K562 (cell line): ENCODE data around the gene DCN. TPM values are rescaled to one million over a fixed set of nuclear protein-coding genes. Genes with fewer than 3 reads are reported as not detected.

Experiments used
- ATAC-seq: fragments of 200-7000 bp; cut with Tn5 transposase; 3 replicates; pipeline ENCODE4 v1.9.1; 2020; ENCODE audit warnings: moderate library complexity
- BruUV-seq: library from RNA; stranded (reverse); fragments of 400-500 nt; replicated peaks from 2 replicates; lab custom pipeline; 2021; lab: Mats Ljungman, UMichigan
- CTCF ChIA-PET: fragments of 300-600 bp; formaldehyde crosslinking; extraction: SDS; loops from one replicate; lab custom pipeline; 2021; ENCODE audit warnings: low intra/inter-chr PET ratio; lab: Yijun Ruan, JAX
- POLR2A ChIA-PET: fragments of 300-600, 350-650 bp; sonication (Branson Sonifier 250); formaldehyde crosslinking; extraction: SDS; loops from one replicate; lab custom pipeline; 2021; ENCODE audit warnings: antibody characterized with exemption, inconsistent platforms; lab: Yijun Ruan, JAX
- DNase-seq, 4 experiments: peaks; one replicate each; pipeline versions ENCODE4 v3.0.0 to v3.0.0-alpha.2; 2011 to 2018; ENCODE audit warnings: low spot score in 3 of 4, mixed read lengths in 3 of 4; ENCODE audit errors: extremely low read depth in 1 of 4
- FAIRE-seq: peaks from 2 replicates; lab custom pipeline; 2011; peaks lifted over from hg19 to GRCh38; lab: Jason Lieb, UNC
- H2AFZ ChIP-seq: 2 replicates; pipeline ENCODE4 v1.6.0; 2011; ENCODE audit warnings: low read depth, low read length, control low read depth, inconsistent platforms
- H3K27ac ChIP-seq: fragments of 200-600 bp; 3 replicates; pipeline ENCODE4 v1.8.0; 2011; ENCODE audit warnings: low read depth, mild to moderate bottlenecking, control low read depth, inconsistent platforms, low read length, moderate library complexity, mixed read lengths; ENCODE audit errors: extremely low read depth
- H3K27me3 ChIP-seq, 2 experiments: fragments of 300-600 bp in 1 of 2; 2 replicates in 1 of 2; 3 replicates in 1 of 2; pipeline versions ENCODE4 v1.6.0 to v1.8.0; 2011; ENCODE audit warnings: inconsistent platforms in 2 of 2, low read length in 2 of 2, mild to moderate bottlenecking in 1 of 2, mixed read lengths in 1 of 2, moderate library complexity in 1 of 2; ENCODE audit not compliant: control insufficient read depth in 2 of 2, insufficient read depth in 2 of 2
- H3K36me3 ChIP-seq: fragments of 300-600 bp; 3 replicates; pipeline ENCODE4 v1.8.0; 2011; ENCODE audit warnings: mild to moderate bottlenecking, low read length, inconsistent platforms; ENCODE audit not compliant: control insufficient read depth, insufficient read depth
- H3K4me1 ChIP-seq, 2 experiments: fragments of 200-600 bp in 1 of 2; replicated peaks in 1 of 2; 2 replicates in 1 of 2; 3 replicates in 1 of 2; pipeline versions ENCODE4 v1.5.1 to v1.8.0; 2011; ENCODE audit warnings: inconsistent platforms in 2 of 2, low read length in 2 of 2, mild to moderate bottlenecking in 1 of 2, mixed read lengths in 1 of 2, moderate library complexity in 1 of 2; ENCODE audit not compliant: control insufficient read depth in 2 of 2, insufficient read depth in 2 of 2
- H3K4me2 ChIP-seq: 2 replicates; pipeline ENCODE4 v1.6.1; 2011; ENCODE audit warnings: low read length, control low read depth, inconsistent platforms, mixed read lengths; ENCODE audit not compliant: insufficient read depth
- H3K4me3 ChIP-seq: fragments of 200-600 bp; sonication (generic), shearing (Covaris generic); 2 replicates; pipeline ENCODE4 v1.5.1; 2016; ENCODE audit warnings: control low read depth, inconsistent platforms
- H3K79me2 ChIP-seq: fragments of 200-600 bp; 3 replicates; pipeline ENCODE4 v1.8.0; 2011; ENCODE audit warnings: low read length, inconsistent platforms; ENCODE audit not compliant: control insufficient read depth, insufficient read depth
- H3K9ac ChIP-seq, 2 experiments: 2 replicates each; pipeline versions ENCODE4 v1.6.0 to v1.6.1; 2011; ENCODE audit warnings: low read depth in 2 of 2, low read length in 2 of 2, control low read depth in 1 of 2, inconsistent platforms in 1 of 2, mild to moderate bottlenecking in 1 of 2, mixed read lengths in 1 of 2; ENCODE audit not compliant: insufficient read depth in 1 of 2
- H3K9me1 ChIP-seq: one replicate; pipeline ENCODE4 v1.6.0; 2011; ENCODE audit warnings: inconsistent platforms, mild to moderate bottlenecking, low read length, moderate library complexity; ENCODE audit not compliant: control insufficient read depth, insufficient read depth
- H3K9me3 ChIP-seq: replicated peaks from 2 replicates; pipeline ENCODE4 v1.5.1; 2011; ENCODE audit warnings: low read depth, low read length, inconsistent platforms; ENCODE audit not compliant: control insufficient read depth, insufficient read depth
- H4K20me1 ChIP-seq: replicated peaks from 2 replicates; pipeline ENCODE4 v1.6.1; 2011; ENCODE audit warnings: low read length, inconsistent platforms, mixed read lengths; ENCODE audit not compliant: control insufficient read depth, insufficient read depth
- BCL6 ChIP-seq: fragments of 250-450 bp; sonication (Bioruptor Pico); IDR thresholded peaks from 2 replicates; pipeline ENCODE4 v1.4.0; 2020
- BCOR ChIP-seq: fragments of 450-650 bp; IDR thresholded peaks from 2 replicates; pipeline ENCODE4 v1.6.1; 2016
- CEBPB ChIP-seq: fragments of 450-650 bp; IDR thresholded peaks from 2 replicates; pipeline ENCODE4 v1.6.1; 2016; ENCODE audit warnings: missing genetic modification characterization, missing compliant biosample characterization
- DIDO1 ChIP-seq: fragments of 450-650 bp; IDR thresholded peaks from 2 replicates; pipeline ENCODE4 v1.6.1; 2016; ENCODE audit warnings: low read depth, missing biosample characterization, missing genetic modification characterization
- E2F1 ChIP-seq: sonication (generic); formaldehyde crosslinking; IDR thresholded peaks from 2 replicates; pipeline ENCODE4 v1.8.1; 2023; ENCODE audit warnings: mild to moderate bottlenecking, missing genetic modification reagents, moderate library complexity
- HBP1 ChIP-seq: fragments of 450-650 bp; formaldehyde crosslinking; IDR thresholded peaks from 2 replicates; pipeline ENCODE4 v1.4.0; 2022; ENCODE audit warnings: missing genetic modification characterization
- HDAC6 ChIP-seq: IDR thresholded peaks from 2 replicates; pipeline ENCODE4 v1.6.1; 2012; ENCODE audit warnings: low read depth, mild to moderate bottlenecking, control low read depth, inconsistent platforms, low read length, moderate library complexity
- KAT2B ChIP-seq: IDR thresholded peaks from one replicate; pipeline ENCODE4 v1.6.1; 2012; ENCODE audit warnings: low read depth, mild to moderate bottlenecking, control low read depth, inconsistent platforms, low read length, moderate library complexity
- MXD1 ChIP-seq: fragments of 250-450 bp; sonication (Bioruptor Pico); IDR thresholded peaks from 2 replicates; pipeline ENCODE4 v1.8.0; 2021; ENCODE audit warnings: borderline replicate concordance, mild to moderate bottlenecking, moderate library complexity; ENCODE audit not compliant: poor library complexity, severe bottlenecking
- PATZ1 ChIP-seq: fragments of 250-450 bp; sonication (Bioruptor Pico); IDR thresholded peaks from 2 replicates; pipeline ENCODE4 v1.5.0; 2020; ENCODE audit warnings: mild to moderate bottlenecking, borderline replicate concordance
- THRA ChIP-seq: fragments of 450-650 bp; IDR thresholded peaks from 2 replicates; pipeline ENCODE4 v1.6.1; 2017; ENCODE audit warnings: mild to moderate bottlenecking, moderate library complexity
- YY1 ChIP-seq, 3 experiments: IDR thresholded peaks; 2 replicates each; pipeline ENCODE4 v1.6.1; 2011; ENCODE audit warnings: low read length in 2 of 3, mild to moderate bottlenecking in 2 of 3, moderate library complexity in 2 of 3, borderline replicate concordance in 1 of 3, control low read depth in 1 of 3, low read depth in 1 of 3; ENCODE audit not compliant: insufficient read depth in 3 of 3, insufficient replicate concordance in 2 of 3, control insufficient read depth in 1 of 3, insufficient read length in 1 of 3; ENCODE audit errors: extremely low read depth in 1 of 3
- ZC3H11A ChIP-seq: IDR thresholded peaks from 2 replicates; pipeline ENCODE4 v1.6.1; 2012; ENCODE audit warnings: low read depth, low read length, improper control_type of control experiment
- ZKSCAN3 ChIP-seq: fragments of 250-450 bp; sonication (Bioruptor Pico); IDR thresholded peaks from 2 replicates; pipeline ENCODE4 v1.4.0; 2020
- ZNF324 ChIP-seq: fragments of 250-450 bp; sonication (Bioruptor Pico); IDR thresholded peaks from 2 replicates; pipeline ENCODE4 v1.4.0; 2020; ENCODE audit warnings: mild to moderate bottlenecking
- WGBS: fragments of 100-300 bp; shearing (Covaris generic); methylation state at CpG from one replicate; pipeline ENCODE4 v1.1.6; 2016; ENCODE audit warnings: low coverage, mixed read lengths; ENCODE audit not compliant: insufficient coverage; ENCODE audit errors: missing lambda C conversion rate; 5-methylcytosine and 5-hydroxymethylcytosine counted together
- in situ Hi-C: fragments of 300-500 bp; cut with MboI; formaldehyde crosslinking; loops from 4 replicates; pipeline ENCODE4 v1.15.0; 2018; ENCODE audit warnings: inconsistent platforms, mixed read lengths
- intact Hi-C: fragments of 100-400 bp; cut with micrococcal nuclease; formaldehyde crosslinking; loops from 2 replicates; pipeline ENCODE4 v1.14.2; 2022
- polyA plus RNA-seq, 8 experiments: library from polyadenylated mRNA; depleted of rRNA in 4 of 8; stranded (reverse) in 5 of 8; unstranded in 3 of 8; fragments of >200 nt; fragmentation: Nextera tagmentation in 2 of 8; fragmentation: Illumina TruSeq in 1 of 8; extraction: Ambion mirVana in 2 of 8; extraction: Trizol in 1 of 8; gene quantifications; 2 replicates each; pipeline versions ENCODE4 v1.2.1 to v1.2.3, GENCODE V29; 2011 to 2014; ENCODE audit warnings: inconsistent platforms in 1 of 8, missing spikeins in 1 of 8
- total RNA-seq, 7 experiments: library from RNA; depleted of rRNA in 6 of 7; stranded (reverse); fragments of >200 nt in 6 of 7; fragmentation: Illumina TruSeq in 2 of 7; extraction: Trizol in 2 of 7; gene quantifications; 2 replicates each; pipeline versions ENCODE4 v1.2.1 to v1.2.3, GENCODE V29; 2011 to 2021; ENCODE audit warnings: low replicate concordance in 1 of 7

DCN gene
- total and polyA plus RNA-seq, 9 of the 15 experiments (the other 6 are each of a cell fraction or from before 2014, with no cell fraction given), result 0.08 to 2.4 (median 0.31) TPM; not detected in 1

- no peak for TF ChIP-seq E2F1 (CRISPR knock-in tag)
- no peak for TF ChIP-seq BCL6 (CRISPR knock-in tag)
- no peak for TF ChIP-seq KAT2B
- TF ChIP-seq DIDO1 (tag), result no peak
- TF ChIP-seq YY1 (IDR thresholded peaks at IDR 0.05; ENCODE audit: borderline replicate concordance in 1 of 3, control insufficient read depth in 1 of 3, extremely low read depth in 1 of 3, insufficient read depth in 3 of 3, insufficient read length in 1 of 3, insufficient replicate concordance in 2 of 3, low read depth in 1 of 3, low read length in 2 of 3), result no peak
- no peak for TF ChIP-seq BCOR
- no peak for TF ChIP-seq ZKSCAN3
Observed at GRCh38 chr12:91127751-91128150, 54.9 kb downstream of the DCN start (continued).

- Histone ChIP-seq H3K79me2 (no peaks in the 10 kb centered on the region), H2AFZ (no peak overlapping the region), H3K4me3 (no peak overlapping the region), H3K4me2 (no peak overlapping the region), H3K36me3 (no peaks in the 10 kb centered on the region), H4K20me1 (no peaks in the 10 kb centered on the region), H3K9me3 (no peaks in the 10 kb centered on the region), H3K9me1 (no peaks in the 10 kb centered on the region), H3K27ac (no peak overlapping the region), H3K4me1 (no peaks in the 10 kb centered on the region), H3K27me3 (no peaks in the 10 kb centered on the region), H3K9ac (no peak overlapping the region)
- WGBS, result 3% methylated on average over 2 of the region's 2 CpGs
- ATAC-seq (no peak), DNase-seq (no peak), FAIRE-seq (no peak)
- in situ Hi-C loops (no loop called here), intact Hi-C loops (no loop called here)
- no TSS peak for BruUV-seq
- CTCF ChIA-PET, result no interaction called here
- POLR2A ChIA-PET, result no interaction called here
- TF ChIP-seq CEBPB (tag) (no peak), MXD1 (CRISPR knock-in tag) (no peak), HBP1 (CRISPR knock-in tag) (no peak), HDAC6 (no peak), ZNF324 (CRISPR knock-in tag) (no peak), PATZ1 (CRISPR knock-in tag) (no peak), ZC3H11A (no peak), THRA (no peak)
Observed at GRCh38 chr12:91127306-91127705, 55.3 kb downstream of the DCN start.
